ENCODE measurements around the gene LOXL4.

The LOXL4 gene

DNA sequence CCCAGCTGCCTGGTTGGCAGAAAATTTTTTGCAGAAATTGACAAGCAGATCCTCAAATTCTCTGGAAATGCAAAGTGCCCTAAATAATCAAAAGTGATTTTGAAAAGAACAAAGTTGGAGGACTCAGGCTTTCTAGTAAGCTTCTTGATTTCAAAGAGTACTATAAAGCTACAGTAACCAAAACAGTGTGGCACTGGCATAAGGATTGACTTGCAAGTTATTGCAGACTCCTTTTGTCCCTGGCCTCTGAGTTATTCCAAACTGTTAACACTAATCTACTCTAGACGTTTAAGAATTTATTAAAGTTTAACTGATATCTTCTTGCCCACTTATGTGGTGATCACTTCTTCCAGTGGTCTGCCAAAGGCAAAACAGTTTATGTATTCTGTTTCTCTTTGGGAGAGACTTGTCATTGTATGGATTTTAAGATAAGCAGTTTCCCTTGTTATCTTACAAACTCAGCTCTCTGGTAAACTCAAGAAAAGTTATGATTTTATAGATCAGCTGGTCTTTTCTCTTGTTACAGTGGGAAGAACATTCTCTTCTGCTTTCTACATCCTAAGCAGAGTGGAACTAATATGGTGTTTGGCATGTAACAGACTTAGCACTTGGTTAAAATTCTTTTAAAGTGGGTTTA lies 41.4 kb downstream of the LOXL4 start:
- H3K4me2 ChIP-seq (ENCODE audit: low read length): no peak overlapping the region
- TF ChIP-seq CTCF (IDR thresholded peaks at IDR 0.05): no peak
- H3K4me3 ChIP-seq (ENCODE audit: low read depth, low read length): no peak overlapping the region
- no peaks in the 10 kb centered on the region for H3K36me3 ChIP-seq (ENCODE audit: control insufficient read depth, insufficient read depth, low read length)
- H3K9me3 ChIP-seq (ENCODE audit: control insufficient read depth, low read length): no peaks in the 10 kb centered on the region
- H3K9ac ChIP-seq: no peak overlapping the region
- H3K4me1 ChIP-seq: no peaks in the 10 kb centered on the region
- H3K27ac ChIP-seq: no peak overlapping the region
- H2AFZ ChIP-seq: no peak overlapping the region
- H3K79me2 ChIP-seq: peaks cover 3% of the 10 kb centered on the region
- H3K27me3 ChIP-seq (ENCODE audit: control insufficient read depth, insufficient read depth, low read length): no peaks in the 10 kb centered on the region

GRCh38 chr10:98224996-98225395 lies 43.0 kb downstream of the LOXL4 start:
- no peaks in the 10 kb centered on the region for H3K4me1 ChIP-seq
- H3K79me2 ChIP-seq: peaks cover 3% of the 10 kb centered on the region
- TF ChIP-seq CTCF (IDR thresholded peaks at IDR 0.05): no peak
- H3K9ac ChIP-seq: no peak overlapping the region
- H3K27me3 ChIP-seq (ENCODE audit: control insufficient read depth, insufficient read depth, low read length): no peaks in the 10 kb centered on the region
- H2AFZ ChIP-seq: no peak overlapping the region
- no peaks in the 10 kb centered on the region for H3K9me3 ChIP-seq (ENCODE audit: control insufficient read depth, low read length)
- no peaks in the 10 kb centered on the region for H3K36me3 ChIP-seq (ENCODE audit: control insufficient read depth, insufficient read depth, low read length)
- H3K27ac ChIP-seq: no peak overlapping the region
- H3K4me3 ChIP-seq (ENCODE audit: low read depth, low read length): no peak overlapping the region
- no peak overlapping the region for H3K4me2 ChIP-seq (ENCODE audit: low read length)

DNA sequence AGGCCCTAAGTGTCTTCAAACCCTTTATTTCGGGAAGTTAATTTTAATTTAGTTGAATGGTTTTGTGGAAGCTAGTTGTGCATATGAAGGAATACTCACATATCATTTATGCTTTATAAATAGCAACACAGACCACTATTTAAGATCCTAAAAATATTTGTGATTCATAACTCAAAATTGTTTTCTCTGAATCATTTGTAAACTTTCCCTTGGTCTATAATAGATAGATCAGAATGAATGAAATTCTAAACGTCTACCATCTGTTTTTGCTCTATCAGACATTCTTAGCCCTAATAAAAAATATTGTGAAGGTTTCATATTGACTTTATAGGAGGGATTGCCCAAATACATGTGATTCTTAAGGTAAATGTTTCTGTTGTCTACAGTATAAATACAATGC lies 43.5 kb downstream of the LOXL4 start:
- Histone ChIP-seq H3K9ac (no peak overlapping the region), H3K9me3 (ENCODE audit: control insufficient read depth, low read length) (no peaks in the 10 kb centered on the region), H3K4me2 (ENCODE audit: low read length) (no peak overlapping the region), H2AFZ (no peak overlapping the region), H3K4me1 (no peaks in the 10 kb centered on the region), H3K79me2 (peaks cover 4% of the 10 kb centered on the region), H3K27me3 (ENCODE audit: control insufficient read depth, insufficient read depth, low read length) (no peaks in the 10 kb centered on the region), H3K4me3 (ENCODE audit: low read depth, low read length) (no peak overlapping the region), H3K36me3 (ENCODE audit: control insufficient read depth, insufficient read depth, low read length) (no peaks in the 10 kb centered on the region), H3K27ac (no peak overlapping the region)
- no peak for TF ChIP-seq CTCF (IDR thresholded peaks at IDR 0.05)

GRCh38 chr10:98223874-98224273 lies 44.1 kb downstream of the LOXL4 start:
- no peak for TF ChIP-seq CTCF (IDR thresholded peaks at IDR 0.05)
- H3K27ac ChIP-seq: no peak overlapping the region
- no peaks in the 10 kb centered on the region for H3K36me3 ChIP-seq (ENCODE audit: control insufficient read depth, insufficient read depth, low read length)
- H3K9ac ChIP-seq: no peak overlapping the region
- H3K9me3 ChIP-seq (ENCODE audit: control insufficient read depth, low read length): no peaks in the 10 kb centered on the region
- H3K4me1 ChIP-seq: no peaks in the 10 kb centered on the region
- no peaks in the 10 kb centered on the region for H3K27me3 ChIP-seq (ENCODE audit: control insufficient read depth, insufficient read depth, low read length)
- H3K79me2 ChIP-seq: peaks cover 6% of the 10 kb centered on the region
- no peak overlapping the region for H2AFZ ChIP-seq
- H3K4me3 ChIP-seq (ENCODE audit: low read depth, low read length): no peak overlapping the region
- no peak overlapping the region for H3K4me2 ChIP-seq (ENCODE audit: low read length)

DNA sequence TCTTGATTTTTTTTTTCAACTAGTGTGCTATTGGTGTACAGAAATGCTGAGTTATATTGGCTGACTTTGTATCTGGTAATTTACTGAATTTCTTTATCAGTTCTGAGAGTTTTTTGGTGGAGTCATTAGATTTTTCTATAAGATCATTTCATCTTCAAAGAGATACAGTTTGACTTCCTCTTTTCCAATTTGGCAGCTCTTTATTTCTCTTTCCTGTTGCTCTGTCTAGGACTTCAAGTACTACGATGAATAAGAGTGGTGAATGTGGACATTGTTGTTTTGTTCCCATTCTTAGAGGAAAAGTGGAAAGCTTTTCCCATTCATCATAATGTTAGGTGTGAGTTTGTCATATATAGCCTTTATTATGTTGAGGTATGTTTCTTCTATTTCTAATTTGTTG lies 50.2 kb downstream of the LOXL4 start:
- Histone ChIP-seq H3K36me3 (ENCODE audit: control insufficient read depth, insufficient read depth, low read length) (no peaks in the 10 kb centered on the region), H3K9ac (no peak overlapping the region), H3K9me3 (ENCODE audit: control insufficient read depth, low read length) (no peaks in the 10 kb centered on the region), H3K4me1 (no peaks in the 10 kb centered on the region), H3K27ac (no peak overlapping the region), H3K4me2 (ENCODE audit: low read length) (no peak overlapping the region), H2AFZ (no peak overlapping the region), H3K79me2 (peaks cover 2% of the 10 kb centered on the region), H3K4me3 (ENCODE audit: low read depth, low read length) (no peak overlapping the region), H3K27me3 (ENCODE audit: control insufficient read depth, insufficient read depth, low read length) (no peaks in the 10 kb centered on the region)
- no peak for TF ChIP-seq CTCF (IDR thresholded peaks at IDR 0.05)

Measured in parathyroid adenoma (tissue), 2 donors.